AML-193 (cell line): ENCODE results near the gene MAPK8.

ENCODE experiments used
- DNase-seq, 2 experiments: peaks; one replicate each; lab custom pipeline; 2025; lab: John Stamatoyannopoulos, UW

Gene MAPK8

GRCh38 chr10:48477141-48477540 lies 170.7 kb downstream of the MAPK8 start:
- DNase-seq: no peak

- no peak for DNase-seq
Observed at GRCh38 chr10:48477616-48478015, 171.1 kb downstream of the MAPK8 start.

- DNase-seq: no peak
Observed at GRCh38 chr10:48478469-48478868, 172.0 kb downstream of the MAPK8 start.

- DNase-seq: no peak
Observed at GRCh38 chr10:48478980-48479811, 172.7 kb downstream of the MAPK8 start.

GRCh38 chr10:48480397-48481374 lies 174.2 kb downstream of the MAPK8 start:
- DNase-seq: no peak

GRCh38 chr10:48481385-48481784 lies 174.9 kb downstream of the MAPK8 start:
- DNase-seq: no peak

GRCh38 chr10:48482207-48482606 lies 175.7 kb downstream of the MAPK8 start:
- no peak for DNase-seq

- DNase-seq: no peak
Observed at GRCh38 chr10:48484911-48485310, 178.4 kb downstream of the MAPK8 start.

GRCh38 chr10:48485711-48486110 lies 179.2 kb downstream of the MAPK8 start:
- DNase-seq: no peak

- DNase-seq: no peak
Observed at GRCh38 chr10:48487244-48487643, 180.8 kb downstream of the MAPK8 start.
